Measurements from ENCODE around the gene NUMBL. TPM values are rescaled to one million over a fixed set of nuclear protein-coding genes. Genes with fewer than 3 reads are reported as not detected.
A peak's percentile ranks its signal among the peaks of the same experiment; 100 is the strongest.

NUMBL gene
- total and polyA plus RNA-seq, 2 experiments from 2014 or later = 33.4 to 35.1 TPM

DNA sequence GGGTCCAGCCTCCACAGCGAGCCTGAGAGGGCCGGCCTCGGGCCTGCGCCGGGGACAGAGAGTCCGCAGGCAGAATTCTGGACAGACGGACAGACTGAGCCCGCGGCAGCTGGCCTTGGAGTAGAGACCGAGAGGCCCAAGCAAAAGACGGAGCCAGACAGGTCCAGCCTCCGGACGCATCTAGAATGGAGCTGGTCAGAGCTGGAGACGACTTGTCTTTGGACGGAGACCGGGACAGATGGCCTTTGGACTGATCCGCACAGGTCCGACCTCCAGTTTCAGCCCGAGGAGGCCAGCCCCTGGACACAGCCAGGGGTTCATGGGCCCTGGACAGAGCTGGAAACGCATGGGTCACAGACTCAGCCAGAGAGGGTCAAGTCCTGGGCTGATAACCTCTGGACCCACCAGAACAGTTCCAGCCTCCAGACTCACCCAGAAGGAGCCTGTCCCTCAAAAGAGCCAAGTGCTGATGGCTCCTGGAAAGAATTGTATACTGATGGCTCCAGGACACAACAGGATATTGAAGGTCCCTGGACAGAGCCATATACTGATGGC is 27.0 kb upstream of the NUMBL start:
- Histone ChIP-seq H3K9me2 (ENCODE audit: insufficient read depth) (no peaks in the 10 kb centered on the region), H3K36me3 (ENCODE audit: low read depth) (no peaks in the 10 kb centered on the region), H3K4me1 (ENCODE audit: insufficient read depth) (peaks cover 26% of the 10 kb centered on the region), H4K20me1 (ENCODE audit: insufficient read depth) (no peaks in the 10 kb centered on the region), H3F3A (ENCODE audit: insufficient read depth) (peaks cover 47% of the 10 kb centered on the region), H3K9ac (peak overlapping the region; percentile 96), H2AFZ (peak overlapping the region; percentile 51), H3K27ac (peak overlapping the region; percentile 100), H3K27me3 (replicated peaks; ENCODE audit: insufficient read depth) (no peaks in the 10 kb centered on the region), H3K4me2 (ENCODE audit: unreplicated experiment) (peak overlapping the region; percentile 97), H3K9me3 (ENCODE audit: low read depth) (no peaks in the 10 kb centered on the region), H3K79me2 (ENCODE audit: insufficient read depth) (peaks cover 58% of the 10 kb centered on the region), H3K4me3 (peak overlapping the region; percentile 79)
- in situ Hi-C loops (cut with MboI) = no loop called here
- 0 to 2% methylated on average over 14 to 20 of the region's 20 CpGs for WGBS, 2 experiments (ENCODE audit: low coverage in 1 of 2, low lambda C conversion rate in 2 of 2, missing lambda C conversion rate in 2 of 2)
- TF ChIP-seq EZH2phosphoT487 (IDR thresholded peaks at IDR 0.05; ENCODE audit: insufficient read depth, low read depth) (no peak), EZH2 (IDR thresholded peaks at IDR 0.05; ENCODE audit: insufficient read depth, poor library complexity, severe bottlenecking) (no peak)
- no peak for DNase-seq

DNA sequence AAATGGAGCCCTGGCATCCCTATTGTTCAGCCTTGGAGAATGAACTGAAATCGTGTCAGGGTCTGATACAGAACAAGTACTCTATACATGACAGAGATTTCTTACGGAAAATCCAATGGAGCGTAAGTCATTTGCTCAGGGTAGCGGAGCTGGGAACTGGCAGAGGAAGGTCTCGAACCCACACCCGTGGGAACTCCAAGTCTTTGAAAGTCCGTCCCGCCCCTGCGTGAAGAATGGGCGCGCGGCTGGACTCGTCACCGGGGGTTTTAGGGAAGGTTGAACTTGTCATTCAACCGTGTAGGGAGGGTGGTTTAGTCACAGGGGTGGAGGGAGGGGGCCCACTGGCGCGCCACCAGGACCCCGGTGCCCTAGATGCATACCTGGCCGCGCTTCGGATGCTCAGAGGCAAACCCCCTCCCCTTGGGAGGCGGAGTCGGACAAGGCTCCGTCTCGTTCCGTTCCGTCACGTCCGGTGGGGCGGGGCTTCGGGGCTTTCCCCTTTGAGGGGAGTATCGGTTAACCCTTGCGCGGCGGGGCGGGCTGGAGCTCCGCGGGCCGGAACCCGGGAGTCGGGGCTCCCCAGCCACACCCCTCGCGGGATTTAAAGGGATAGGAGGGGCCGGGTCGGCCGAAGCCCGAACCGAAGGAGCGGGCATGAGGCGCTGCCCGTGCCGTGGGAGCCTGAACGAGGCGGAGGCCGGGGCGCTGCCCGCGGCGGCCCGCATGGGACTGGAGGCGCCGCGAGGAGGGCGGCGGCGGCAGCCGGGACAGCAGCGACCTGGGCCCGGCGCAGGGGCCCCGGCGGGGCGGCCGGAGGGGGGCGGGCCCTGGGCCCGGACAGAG is 26.3 kb upstream of the NUMBL start, which contains the start of the genes COQ8B and ITPKC:
Gene COQ8B, minus strand, starts transcription at position 405 of the 843 bp plus-strand sequence. CDS start 2,254 bp downstream, outside the sequence.
Gene ITPKC, plus strand, starts transcription at position 631 of the 843 bp plus-strand sequence. Its CDS starts 24 bp downstream, at position 655.
- Histone ChIP-seq H3K4me1 (ENCODE audit: insufficient read depth) (peaks cover 19% of the 10 kb centered on the region), H2AFZ (peak within 1 kb of the TSS; percentile 51), H3F3A (ENCODE audit: insufficient read depth) (peaks cover 40% of the 10 kb centered on the region), H3K27me3 (replicated peaks; ENCODE audit: insufficient read depth) (no peaks in the 10 kb centered on the region), H3K4me2 (ENCODE audit: unreplicated experiment) (peak within 1 kb of the TSS; percentile 97), H3K9ac (peak within 1 kb of the TSS; percentile 96), H3K4me3 (peak within 1 kb of the TSS; percentile 79), H3K79me2 (ENCODE audit: insufficient read depth) (peaks cover 51% of the 10 kb centered on the region), H4K20me1 (ENCODE audit: insufficient read depth) (no peaks in the 10 kb centered on the region), H3K9me2 (ENCODE audit: insufficient read depth) (no peaks in the 10 kb centered on the region), H3K9me3 (ENCODE audit: low read depth) (no peaks in the 10 kb centered on the region), H3K27ac (peak within 1 kb of the TSS; percentile 100), H3K36me3 (ENCODE audit: low read depth) (no peaks in the 10 kb centered on the region)
- in situ Hi-C loops (cut with MboI) = no loop called here
- 1 to 3% methylated on average over 35 to 57 of the region's 76 CpGs for WGBS, 2 experiments (ENCODE audit: low coverage in 1 of 2, low lambda C conversion rate in 2 of 2, missing lambda C conversion rate in 2 of 2)
- peak; percentile 99 for DNase-seq
- TF ChIP-seq EZH2 (IDR thresholded peaks at IDR 0.05; ENCODE audit: insufficient read depth, poor library complexity, severe bottlenecking) (no peak), EZH2phosphoT487 (IDR thresholded peaks at IDR 0.05; ENCODE audit: insufficient read depth, low read depth) (no peak)

DNA sequence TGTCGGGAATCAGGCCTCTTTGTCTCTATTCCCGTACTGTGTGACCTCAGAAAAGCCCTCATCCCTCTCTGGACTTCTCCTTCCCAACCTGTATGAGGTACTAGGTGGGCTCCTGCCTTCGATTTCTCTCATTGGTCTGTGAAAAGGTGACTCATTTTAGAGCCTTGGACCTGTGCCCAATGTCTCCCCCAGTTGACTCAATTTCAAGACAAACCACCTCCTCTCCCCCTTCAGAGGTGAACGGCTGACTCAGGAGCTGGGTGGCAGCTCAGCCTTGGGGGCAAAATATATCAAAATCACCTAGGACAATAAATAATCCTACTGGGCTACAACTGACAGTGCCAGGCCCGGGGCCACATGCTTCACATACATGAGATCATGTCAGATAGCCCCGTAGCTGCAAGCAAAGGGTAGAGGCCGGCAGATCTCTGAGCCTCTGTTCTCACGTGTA is 25.6 kb upstream of the NUMBL start:
- peak; percentile 88 for DNase-seq
- Histone ChIP-seq H3K4me2 (ENCODE audit: unreplicated experiment) (peak overlapping the region; percentile 85), H3F3A (ENCODE audit: insufficient read depth) (peaks cover 36% of the 10 kb centered on the region), H3K9me3 (ENCODE audit: low read depth) (no peaks in the 10 kb centered on the region), H3K79me2 (ENCODE audit: insufficient read depth) (peaks cover 44% of the 10 kb centered on the region), H3K27ac (peak overlapping the region; percentile 100), H3K9me2 (ENCODE audit: insufficient read depth) (no peaks in the 10 kb centered on the region), H4K20me1 (ENCODE audit: insufficient read depth) (no peaks in the 10 kb centered on the region), H2AFZ (peak overlapping the region; percentile 39), H3K4me1 (ENCODE audit: insufficient read depth) (peaks cover 18% of the 10 kb centered on the region), H3K9ac (peak overlapping the region; percentile 96), H3K4me3 (peak overlapping the region; percentile 79), H3K36me3 (ENCODE audit: low read depth) (no peaks in the 10 kb centered on the region), H3K27me3 (replicated peaks; ENCODE audit: insufficient read depth) (no peaks in the 10 kb centered on the region)
- TF ChIP-seq EZH2 (IDR thresholded peaks at IDR 0.05; ENCODE audit: insufficient read depth, poor library complexity, severe bottlenecking) (no peak), EZH2phosphoT487 (IDR thresholded peaks at IDR 0.05; ENCODE audit: insufficient read depth, low read depth) (no peak)
- in situ Hi-C loops (cut with MboI) = no loop called here
- 1% methylated on average over 8 of the region's 8 CpGs for WGBS, 2 experiments (ENCODE audit: low coverage in 1 of 2, low lambda C conversion rate in 2 of 2, missing lambda C conversion rate in 2 of 2)

DNA sequence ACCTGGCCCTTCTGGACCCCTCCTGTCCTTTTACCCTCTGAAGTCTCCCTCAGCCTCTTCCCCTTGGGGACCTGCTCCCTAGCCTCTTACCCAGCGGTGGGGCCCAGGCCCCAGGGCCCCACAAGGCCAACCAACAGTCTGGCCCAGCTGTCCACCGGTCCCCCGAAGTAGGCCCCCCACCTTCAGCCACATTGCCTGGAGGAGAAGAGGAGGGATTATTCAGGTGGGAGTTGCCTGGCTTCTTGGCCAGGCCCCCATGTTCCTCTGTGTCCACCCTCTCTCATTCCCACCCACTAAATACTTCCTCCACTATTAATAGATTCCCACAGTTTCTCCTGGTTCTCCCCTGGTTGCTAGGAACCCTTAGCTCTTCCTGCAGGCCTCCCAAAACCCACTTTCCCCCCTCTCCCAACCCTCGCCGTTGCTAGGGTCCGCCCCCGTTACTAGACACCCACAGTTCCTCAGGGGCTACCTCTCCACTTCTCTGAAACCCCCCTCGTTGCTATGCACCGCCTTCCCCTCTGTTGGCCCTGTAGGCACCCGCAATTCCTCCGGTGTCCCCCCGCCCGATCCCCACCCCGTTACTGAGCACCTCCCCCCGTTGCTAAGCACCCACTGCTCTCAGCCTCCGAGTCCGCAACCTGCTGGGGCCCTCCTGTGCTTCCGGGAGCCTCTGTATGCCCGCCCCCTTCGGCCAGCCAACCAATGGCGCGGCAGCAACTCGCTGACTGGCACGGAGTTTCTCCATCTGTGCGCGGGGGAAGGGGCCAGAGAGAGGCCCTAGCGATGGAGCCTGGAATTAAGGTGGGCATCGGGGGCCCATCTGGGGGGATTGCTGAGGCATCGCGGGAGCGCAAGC is 24.2 kb upstream of the NUMBL start:
- peak overlapping the region; percentile 96 for H3K9ac ChIP-seq
- peaks cover 5% of the 10 kb centered on the region; the same call in 1 of the 2 replicates for H3K4me1 ChIP-seq (ENCODE audit: insufficient read depth)
- no peaks in the 10 kb centered on the region for H3K36me3 ChIP-seq (ENCODE audit: low read depth)
- peaks cover 27% of the 10 kb centered on the region for H3F3A ChIP-seq (ENCODE audit: insufficient read depth)
- H3K4me2 ChIP-seq (ENCODE audit: unreplicated experiment) = peak overlapping the region; percentile 82
- peak; percentile 96 for DNase-seq
- peaks cover 31% of the 10 kb centered on the region for H3K79me2 ChIP-seq (ENCODE audit: insufficient read depth)
- H3K4me3 ChIP-seq = peak overlapping the region; percentile 74
- peak overlapping the region; percentile 100 for H3K27ac ChIP-seq
- no peaks in the 10 kb centered on the region for H3K27me3 ChIP-seq (replicated peaks; ENCODE audit: insufficient read depth)
- H4K20me1 ChIP-seq (ENCODE audit: insufficient read depth) = no peaks in the 10 kb centered on the region
- peak overlapping the region; percentile 60 for H2AFZ ChIP-seq
- H3K9me2 ChIP-seq (ENCODE audit: insufficient read depth) = no peaks in the 10 kb centered on the region
- in situ Hi-C loops (cut with MboI) = no loop called here
- 5 to 9% methylated on average over 11 to 31 of the region's 31 CpGs for WGBS, 2 experiments (ENCODE audit: low coverage in 1 of 2, low lambda C conversion rate in 2 of 2, missing lambda C conversion rate in 2 of 2)
- no peak for TF ChIP-seq EZH2 (IDR thresholded peaks at IDR 0.05; ENCODE audit: insufficient read depth, poor library complexity, severe bottlenecking)
- TF ChIP-seq EZH2phosphoT487 (IDR thresholded peaks at IDR 0.05; ENCODE audit: insufficient read depth, low read depth) = no peak
- H3K9me3 ChIP-seq (ENCODE audit: low read depth) = no peaks in the 10 kb centered on the region

Measured in GM23248 (cell line).